Eye (tissue), 1 donor: ENCODE data around the gene DAB2IP.

Experiments used
- DNase-seq: peaks from one replicate; pipeline ENCODE4 v3.0.0-alpha.2; 2015

DAB2IP gene

DNA sequence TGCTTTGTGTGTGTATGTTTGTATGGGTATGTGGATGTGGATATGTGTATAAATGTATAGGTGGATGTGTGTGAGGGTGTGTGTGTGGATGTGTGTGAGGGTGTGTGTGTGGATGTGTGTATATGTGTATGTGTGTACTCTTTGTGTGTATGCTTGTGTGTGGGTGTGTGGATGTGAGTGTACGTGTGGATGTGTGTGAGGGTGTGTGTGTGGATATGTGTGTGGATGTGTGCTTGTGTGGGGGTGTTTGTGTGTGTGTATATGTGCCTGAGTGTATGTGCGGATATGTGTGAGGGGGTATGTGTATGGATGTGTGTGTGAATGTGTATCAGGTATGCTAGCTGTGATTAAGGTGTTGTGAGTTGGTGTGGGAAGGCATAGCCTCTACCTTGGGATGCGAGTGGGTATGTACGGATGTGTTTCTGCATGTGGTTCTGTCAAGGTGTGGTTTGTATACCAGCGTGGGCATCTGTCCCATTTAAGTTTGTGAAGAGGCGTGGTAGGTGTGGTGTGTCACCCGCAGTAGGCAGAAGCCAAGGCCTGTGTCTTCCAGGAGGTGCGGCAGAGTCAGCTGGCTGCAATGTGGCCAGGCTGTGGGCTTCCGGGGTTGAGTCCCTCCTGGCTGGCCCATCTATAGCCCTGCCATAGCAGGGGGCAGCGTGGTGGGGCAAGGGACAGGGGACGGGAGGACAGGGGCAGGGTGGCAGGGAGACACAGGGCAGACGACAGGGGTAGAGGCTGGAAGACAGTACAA, 155.8 kb downstream of the DAB2IP start:
- no peak for DNase-seq

DNA sequence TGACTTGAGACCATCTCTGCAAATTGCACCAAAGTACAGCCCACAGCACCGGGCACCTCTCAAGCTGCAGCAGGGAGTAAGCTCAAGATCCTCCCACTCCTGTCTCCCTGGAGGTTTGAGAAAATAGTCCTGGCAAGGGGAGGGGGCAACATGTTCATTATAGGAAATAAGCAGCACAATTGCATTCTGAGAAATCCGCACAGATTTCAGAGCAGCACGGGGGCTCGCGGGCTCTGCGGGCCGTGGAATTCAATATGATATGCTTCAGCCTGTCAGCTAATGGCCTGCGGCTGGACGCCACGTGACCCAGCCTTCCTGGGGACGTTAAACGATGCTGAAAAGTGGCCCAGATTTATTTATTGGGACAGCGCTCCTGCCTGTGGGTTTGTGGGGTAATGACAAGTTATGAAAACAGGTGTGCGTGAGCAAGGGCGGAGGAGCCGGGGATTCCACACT, 156.4 kb downstream of the DAB2IP start:
- DNase-seq: peak; percentile 82

DNA sequence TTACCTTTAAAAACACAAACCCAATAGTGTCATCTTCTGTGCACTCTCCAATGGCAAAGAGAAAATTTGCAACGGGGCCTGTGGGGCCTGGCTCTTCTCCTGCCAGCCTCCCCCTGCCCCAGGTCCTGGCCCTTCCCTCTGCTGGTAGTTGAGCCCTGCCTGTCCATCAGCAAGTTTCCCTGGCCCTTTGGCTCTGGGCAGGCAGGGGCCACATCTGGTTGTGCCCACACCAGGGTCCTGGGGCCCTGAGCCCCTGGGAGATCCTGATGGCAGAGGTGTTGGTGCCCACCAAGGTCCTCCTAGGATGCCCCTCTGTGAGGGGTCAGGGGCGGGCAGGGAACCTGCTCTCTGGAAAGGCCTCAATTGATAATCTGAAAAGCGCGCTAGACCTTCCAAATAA, 157.3 kb downstream of the DAB2IP start:
- DNase-seq: no peak

DNA sequence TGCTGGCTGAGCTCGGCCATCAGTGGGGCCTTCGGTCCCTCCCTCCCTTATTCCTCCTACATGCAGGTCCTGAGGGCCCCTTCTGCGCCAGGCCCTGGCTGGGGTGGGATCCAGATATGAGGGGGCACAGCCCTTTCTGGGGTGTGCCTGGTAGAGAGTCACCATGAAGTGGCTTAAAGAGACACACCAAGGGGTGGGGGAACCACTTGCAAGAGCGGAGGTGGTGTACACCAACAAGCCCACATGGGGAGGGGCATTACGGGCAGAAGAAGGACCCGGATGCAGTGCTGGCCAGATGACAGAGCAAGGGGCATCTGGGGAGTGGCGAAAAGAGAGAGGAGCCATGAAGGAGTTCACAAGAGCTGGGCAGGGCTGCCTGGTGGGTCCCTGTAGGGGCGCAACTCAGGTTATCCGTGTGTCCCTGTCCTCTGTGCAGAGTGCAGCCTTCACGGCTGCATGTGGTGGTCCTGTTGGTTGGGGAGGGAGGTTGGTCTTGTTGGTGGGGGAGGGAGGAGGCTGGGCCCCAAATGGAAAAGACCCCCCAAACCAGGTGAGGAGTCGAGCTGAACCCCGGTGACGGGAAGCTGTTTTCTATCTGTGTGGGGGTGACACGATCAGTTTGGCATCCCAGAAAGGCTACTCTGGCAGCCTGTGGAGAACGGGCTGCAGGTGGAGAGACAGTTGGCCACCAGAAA, 158.1 kb downstream of the DAB2IP start:
- no peak for DNase-seq

DNA sequence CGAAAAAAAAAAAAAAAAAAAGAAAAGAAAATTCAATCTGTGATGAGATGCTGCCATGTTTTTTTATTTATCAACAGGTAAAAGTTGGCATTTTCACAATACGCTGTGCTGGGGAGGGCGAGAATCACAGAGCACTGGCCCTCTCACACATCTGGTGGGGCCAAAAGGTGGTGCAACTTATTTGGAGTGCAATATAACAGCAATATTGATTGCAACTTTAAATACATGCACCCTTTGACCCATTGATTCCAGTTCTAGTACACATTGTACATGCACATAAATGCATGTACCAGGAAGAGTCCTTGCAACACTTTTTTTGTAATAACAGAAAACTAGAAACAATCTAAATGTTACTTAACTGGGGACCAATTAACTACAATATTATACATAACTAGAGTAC, 159.1 kb downstream of the DAB2IP start:
- no peak for DNase-seq

DNA sequence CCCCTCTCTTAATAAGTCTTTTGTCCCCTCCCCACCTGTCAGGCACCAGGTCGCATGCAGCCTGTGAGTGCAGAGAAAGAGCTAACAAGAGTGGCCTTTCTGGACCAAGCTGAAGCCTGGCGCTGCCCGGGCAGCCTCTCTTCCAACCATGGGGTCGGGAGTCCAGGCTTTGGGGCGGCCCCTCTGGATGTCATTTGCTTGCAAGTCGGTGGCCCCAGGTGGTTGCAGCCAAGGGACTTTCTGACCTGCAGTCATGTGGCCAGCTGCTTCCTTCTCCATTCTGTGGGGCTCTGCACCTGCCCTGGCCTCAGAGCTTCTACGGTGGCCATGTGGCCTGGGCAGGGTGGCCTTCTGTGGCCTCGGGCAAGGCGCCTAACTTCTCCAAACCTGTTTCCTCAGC, 159.7 kb downstream of the DAB2IP start:
- DNase-seq: no peak

DNA sequence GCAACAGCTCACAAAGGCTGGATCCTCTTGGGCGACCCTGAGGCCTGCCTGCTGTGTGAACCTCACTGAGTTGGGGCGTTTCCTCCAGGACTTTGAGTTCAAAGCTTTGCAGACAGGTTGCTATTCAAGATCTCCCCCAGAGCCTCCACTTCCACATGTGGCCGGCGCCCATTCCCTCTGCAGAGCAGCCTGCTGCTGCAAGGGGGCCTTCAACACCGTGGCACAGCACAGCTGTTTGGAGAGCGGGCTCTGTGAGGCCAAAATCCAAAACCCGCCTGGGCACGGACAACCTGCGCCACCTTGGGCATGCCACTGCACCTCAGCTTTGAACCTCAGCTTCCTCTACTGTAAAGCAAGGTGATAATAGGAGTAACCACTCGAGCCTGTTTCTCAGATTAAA, 160.3 kb downstream of the DAB2IP start:
- DNase-seq: no peak

DNA sequence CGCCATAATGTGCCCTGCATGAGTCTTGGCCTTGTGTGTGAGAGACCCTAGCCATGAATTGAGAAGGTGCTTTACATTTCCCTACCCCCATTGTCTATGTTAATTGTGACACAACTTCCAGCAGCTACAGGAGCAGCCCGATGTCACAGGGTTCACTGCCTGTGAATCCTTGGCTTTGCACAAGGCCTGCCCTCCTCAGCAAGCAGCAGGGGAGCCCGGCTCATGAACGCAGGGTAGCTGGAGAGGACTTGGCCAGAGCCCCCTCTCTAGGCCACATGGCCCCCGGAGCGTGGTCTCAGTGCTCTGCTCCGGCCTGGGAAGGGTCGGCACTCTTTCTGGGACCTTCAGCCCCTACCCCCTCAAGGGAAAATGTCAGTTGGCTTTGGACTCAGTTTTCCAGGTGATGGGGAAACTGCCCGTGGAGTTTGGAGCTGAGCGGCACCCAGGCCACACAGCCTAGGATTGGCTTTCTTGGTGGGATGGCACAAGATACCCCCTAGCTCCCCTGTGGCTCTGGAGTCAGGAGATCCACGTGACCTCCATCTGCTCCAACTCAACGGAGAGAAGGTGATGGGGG, 160.8 kb downstream of the DAB2IP start:
- DNase-seq: no peak

DNA sequence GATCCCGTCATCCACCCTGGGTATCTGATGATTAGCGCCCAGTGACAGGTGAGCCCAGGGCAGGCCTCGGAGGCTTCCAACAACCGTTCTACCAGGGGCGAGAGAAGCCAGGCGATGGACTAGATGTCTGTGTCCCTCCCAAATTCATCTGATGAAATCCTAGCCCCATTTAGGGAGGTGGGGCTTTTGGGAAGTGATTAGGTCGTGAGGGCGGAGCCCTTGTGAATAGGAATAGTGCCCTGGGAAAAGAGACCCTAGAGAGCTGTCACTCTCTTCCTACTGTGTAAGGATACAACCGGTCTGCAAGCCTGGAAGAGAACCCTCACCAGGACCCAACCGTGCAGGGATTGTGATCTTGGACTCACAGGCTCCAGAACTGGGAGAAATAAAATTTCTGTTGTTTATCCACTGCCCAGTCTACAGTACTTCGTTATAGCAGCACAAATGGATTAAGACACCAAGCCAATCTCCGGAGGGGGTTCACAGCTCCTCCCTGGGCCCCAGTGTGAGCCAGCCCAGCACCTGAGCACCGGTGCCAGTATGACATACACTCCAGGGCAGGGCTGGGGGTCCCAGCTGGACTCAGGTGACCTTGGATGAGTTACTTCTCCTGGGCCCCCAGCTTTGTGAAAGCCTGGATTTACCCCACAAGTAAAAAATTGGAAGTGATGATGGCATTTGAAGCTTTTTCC, 162.2 kb downstream of the DAB2IP start:
- DNase-seq: no peak

DNA sequence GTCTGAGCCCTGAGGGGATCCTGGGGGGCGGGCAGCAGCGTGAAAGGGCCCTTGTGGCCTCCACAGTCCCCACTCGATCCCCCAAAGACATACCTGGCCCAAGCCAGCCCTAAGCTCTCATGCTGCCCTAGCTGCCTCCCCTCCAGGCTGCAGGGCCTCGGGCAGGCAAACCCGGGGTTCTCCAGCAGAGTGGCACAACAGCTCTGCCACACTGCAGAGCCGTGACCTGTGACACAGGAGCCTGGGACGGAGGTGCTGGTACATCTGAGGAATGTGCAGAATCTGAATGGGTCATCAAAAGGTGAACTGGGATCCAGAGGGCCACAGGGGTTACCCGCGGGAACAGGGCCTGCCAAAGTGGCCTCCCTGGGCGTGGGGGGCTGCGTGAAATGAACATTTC, 163.2 kb downstream of the DAB2IP start:
- DNase-seq: no peak

DNA sequence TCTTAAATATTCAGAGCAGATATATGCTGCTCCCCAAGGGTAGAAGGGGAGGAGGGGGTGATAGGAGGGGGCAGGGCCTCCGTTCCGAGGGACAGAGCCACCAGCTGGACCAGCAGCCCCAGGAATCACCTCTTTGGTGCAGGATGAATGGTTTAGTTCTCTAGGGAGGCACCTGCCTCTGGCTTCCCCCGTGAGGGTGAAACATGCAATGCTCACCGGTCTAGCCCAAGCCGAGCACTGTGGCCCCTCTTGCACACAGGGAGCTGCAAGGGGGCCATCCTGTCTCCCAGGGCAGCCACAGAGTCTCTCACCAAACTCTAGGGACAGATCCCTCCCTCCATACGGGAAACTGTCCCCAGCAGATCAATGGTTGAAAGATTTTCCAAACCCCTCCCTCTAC, 163.7 kb downstream of the DAB2IP start:
- DNase-seq: no peak

DNA sequence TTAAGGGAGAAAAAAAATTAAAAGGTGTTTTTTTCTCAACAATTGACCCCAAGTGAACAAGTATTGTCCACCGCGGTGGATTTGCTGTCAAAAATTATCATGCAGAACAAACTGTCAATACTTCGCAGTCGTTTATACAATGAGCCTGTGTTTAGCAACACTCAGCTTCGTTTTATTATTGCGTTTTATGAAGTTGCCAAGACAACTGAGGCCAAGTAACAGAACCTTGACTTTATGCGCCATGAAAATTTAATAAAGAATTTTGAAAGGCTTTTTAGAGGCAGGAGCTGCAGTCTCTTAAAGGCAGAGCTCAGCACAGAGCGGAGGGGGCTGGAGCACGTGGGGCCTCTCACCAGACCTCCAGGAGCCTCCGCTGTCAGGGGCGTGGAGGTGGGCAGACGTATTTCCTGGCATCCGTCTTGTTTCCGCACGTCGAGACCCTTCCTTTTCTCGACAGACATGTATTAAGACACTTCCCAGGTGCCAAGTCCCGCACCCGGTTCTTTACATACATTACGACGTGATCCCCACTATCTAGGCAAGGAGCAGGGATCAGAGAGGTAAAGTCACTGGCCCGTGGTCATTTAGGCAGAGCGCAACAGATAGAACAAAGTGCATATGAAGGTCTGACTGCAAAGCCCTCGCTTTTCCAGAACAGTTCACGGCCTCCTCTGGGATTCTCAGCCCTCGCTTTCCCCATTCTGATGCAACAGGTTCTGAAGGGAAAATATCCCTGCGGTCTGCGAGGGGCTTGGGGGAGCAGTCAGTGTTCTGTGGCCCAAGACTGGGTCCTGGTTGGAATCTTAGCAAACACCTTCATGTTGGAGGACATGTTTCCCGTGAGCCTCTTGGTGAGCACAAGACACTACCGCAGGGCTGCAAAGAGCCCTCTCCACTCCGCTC, 164.4 kb downstream of the DAB2IP start:
- DNase-seq: peak; percentile 54

DNA sequence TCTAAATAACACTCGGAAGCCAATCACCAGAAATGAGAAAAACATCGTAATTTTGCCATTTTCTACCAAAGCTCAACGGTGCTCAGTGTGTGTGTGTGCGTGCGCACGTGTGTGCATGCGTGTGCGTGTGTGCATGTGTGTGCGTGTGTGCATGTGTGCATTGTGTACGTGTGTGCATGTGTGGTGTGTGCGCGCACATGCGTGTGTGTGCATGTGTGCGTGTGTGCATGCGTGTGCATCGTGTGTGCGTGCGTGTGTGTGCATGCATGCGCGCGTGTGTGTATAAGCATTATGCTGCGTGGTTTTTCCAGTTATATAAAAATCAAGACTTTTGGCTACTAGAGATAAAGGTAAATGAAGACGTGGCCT, 165.0 kb downstream of the DAB2IP start:
- no peak for DNase-seq

DNA sequence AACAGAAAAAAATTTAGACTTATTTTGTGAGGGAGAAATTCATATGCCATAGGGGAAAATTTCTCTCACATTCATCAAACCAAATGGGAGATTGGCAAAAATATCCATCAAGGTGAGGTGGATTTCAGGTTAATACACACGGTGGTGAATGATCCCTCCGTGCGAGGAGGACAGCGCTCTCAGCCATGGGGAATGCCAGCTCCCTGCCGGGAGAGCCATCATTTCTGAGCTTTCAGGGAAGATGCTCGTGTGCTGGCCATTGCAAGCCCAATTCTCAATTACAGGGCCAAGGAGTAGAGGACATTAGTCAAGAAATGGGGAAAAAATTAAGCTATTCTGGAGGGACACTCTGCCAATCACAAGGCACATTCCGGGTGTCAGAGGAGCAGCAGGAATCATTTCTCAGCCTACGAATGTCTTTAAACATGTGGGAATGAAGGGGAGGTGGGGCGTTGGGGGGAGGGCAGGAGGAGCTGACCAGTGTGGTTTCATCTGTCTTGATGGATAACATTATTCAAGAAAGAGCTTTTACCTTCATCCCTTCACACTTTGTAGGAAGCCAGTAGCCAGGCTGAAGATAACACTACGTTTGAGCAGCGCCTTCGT, 165.5 kb downstream of the DAB2IP start:
- DNase-seq: no peak

DNA sequence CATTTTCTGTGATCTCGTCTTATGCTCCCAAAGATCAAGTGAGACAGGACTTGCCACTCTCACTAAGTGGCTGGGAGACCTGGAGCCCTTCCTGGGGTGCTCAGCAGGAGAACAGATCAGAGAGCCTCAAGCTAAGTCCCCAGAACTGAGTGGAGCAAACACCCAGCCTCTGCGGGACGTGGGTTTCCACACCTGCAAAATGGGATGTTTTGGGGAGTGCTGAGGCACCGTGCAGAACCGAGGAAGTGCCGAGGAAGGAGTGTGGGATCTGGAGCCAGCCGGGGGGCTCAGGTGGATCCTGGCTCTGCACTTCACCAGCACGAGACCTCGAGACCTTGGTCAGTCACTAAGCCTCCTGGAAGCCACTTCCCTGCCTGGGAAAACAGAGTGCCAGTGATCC, 166.0 kb downstream of the DAB2IP start:
- DNase-seq: no peak

DNA sequence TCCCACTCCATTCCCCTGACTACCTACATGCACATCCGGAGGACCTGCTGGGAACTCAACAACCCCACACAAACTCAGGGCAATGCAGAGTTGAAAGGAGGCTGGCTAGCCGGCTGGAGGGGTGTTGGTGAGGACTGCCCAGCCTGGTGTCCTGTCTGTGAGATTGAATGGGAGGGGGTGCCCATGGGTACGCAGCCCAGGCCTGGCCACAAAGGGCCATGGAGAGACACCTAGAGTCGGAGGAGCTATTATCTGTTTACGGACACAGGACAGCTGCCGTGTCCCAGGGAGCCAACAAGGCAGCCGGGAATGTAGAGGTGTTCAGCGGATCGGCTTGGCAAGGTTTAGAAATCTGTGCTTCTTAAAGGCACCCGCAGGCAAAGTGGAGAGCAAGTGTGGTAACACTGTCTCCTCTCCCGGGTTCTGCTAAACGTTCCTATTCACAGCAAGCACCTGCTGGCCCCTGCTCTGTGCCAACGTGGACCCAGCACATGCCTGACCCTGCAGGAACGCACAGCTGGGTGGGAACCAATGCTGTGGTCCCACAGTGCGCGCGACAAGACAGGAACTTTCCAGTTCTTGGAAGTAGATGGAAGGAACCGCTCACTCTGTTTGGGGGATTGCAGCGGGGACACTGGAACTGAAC, 166.7 kb downstream of the DAB2IP start:
- DNase-seq: no peak

DNA sequence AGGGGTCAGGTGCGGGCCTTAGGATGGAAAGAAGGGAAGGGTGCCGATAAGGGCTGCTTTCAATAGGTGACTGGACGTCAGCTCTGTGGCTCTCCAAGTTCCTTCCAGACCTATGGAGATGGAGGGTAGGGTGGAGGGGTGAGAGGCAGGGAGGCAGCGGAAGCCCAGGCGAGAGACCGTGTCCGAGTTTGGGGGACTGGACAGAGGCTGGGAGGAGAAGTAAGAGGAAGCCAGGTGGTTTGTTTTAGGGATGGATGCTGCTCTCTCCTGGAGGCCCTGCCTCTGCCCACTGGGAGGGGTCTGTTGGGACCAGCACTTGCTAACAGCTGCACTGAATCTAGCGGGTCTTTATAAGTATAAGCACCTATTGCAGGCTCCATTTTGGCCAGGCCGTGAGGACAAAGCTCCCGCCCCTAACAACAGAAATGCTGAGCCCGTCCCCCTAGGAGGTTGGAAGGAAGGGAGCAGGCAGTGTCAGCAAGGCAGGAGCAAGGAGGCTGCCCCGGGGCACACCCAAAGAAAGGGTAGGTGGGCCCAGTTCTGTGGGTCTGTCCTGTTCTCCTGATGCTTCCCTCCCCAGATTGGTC, 167.5 kb downstream of the DAB2IP start:
- no peak for DNase-seq

DNA sequence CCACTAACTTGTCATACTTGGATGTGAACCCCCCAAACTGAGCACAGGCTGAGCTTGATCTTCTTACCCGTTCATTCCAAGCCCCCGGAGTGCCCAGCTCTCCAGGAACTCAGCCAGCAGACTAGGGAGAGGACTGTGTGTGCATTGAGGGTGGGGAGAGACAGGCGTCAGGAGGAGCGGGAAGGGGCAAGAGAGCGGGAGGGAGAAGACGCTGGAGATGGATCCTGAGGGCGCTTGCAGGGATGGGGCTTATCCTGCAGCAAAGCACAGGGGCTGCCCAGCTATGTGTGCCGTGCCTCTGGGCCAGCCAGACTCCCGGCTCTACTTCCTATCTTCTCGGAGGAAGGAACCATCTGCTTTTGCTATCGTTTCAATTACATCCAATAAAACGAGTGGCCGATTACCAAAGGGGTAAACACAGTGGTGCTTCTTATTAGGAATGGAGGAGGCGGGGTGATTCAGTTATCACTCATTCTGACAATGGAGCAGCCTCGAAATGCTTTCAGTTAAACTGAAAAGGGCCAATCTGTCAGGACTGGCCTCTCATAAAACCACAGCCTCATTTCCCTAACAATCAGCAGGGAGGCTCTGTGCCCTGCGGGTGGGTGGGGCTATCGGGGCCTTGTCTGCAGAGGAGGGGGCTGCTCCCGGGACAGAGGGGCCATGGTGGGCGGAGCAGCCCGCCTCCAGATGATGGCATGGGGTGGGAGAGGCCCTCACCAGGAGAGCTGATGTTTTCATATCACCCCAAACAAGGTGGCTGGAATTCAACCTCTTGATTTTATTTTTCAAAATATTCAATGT, 168.2 kb downstream of the DAB2IP start:
- peak; percentile 76 for DNase-seq

DNA sequence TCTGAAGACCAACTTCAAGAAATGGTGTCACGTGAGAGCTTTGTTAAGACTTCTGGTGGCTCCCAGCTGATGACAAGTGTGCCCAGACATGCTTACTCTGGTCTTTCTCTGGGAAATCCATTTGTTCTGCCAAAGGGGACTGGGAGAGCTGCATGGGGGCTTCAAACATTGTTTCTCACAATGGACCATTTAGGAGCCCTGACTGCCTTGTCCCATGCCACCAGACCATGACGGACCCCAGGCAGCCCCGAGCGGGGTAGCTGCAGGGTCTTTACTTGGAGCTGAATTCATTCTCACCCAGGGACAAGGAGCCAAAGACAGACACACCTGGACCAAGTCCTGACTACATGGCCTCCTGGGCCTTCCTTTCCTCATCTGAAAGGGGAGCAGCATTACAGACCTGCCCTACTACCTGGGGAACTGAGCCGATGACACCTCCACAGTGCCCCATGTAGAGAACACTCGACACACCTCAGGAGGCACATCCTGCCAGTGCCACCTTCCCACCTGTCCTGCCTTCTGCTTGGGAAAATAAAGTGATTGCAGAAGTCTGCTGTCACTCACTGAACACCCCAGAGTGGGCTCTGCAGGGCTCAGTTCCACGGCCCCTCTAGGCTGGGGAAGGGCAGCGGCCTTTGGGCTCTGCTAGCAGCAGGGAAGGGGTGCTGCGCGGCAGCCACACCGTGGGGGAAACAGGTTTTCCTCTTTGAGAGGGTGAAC, 169.0 kb downstream of the DAB2IP start:
- no peak for DNase-seq

DNA sequence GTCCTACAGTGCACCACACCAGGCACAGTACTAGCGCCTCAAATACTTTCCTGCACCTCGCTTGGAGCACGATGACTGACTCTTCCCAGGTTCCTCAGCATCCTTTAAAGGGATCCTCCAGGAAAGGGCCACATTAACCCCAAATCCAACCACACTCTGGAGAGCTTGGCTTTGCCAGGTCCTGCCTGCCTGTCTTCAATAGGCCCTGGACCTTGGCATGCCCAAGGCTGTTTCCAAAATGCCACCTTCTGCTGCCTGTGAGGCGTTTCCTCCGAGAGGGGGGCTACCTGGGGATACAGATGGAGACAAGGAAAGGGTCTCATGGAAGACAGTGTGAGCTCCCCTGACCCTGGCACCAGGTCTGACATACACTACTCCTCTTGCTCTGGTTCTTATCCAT, 169.9 kb downstream of the DAB2IP start:
- DNase-seq: no peak
